HepG2 (cell line): ENCODE results near the gene METTL25. TPM values are rescaled to one million over a fixed set of nuclear protein-coding genes. Genes with fewer than 3 reads are reported as not detected.

ENCODE experiments used
- ATAC-seq: fragments of 200-7000 bp; cut with Tn5 transposase; 3 replicates; pipeline ENCODE4 v1.9.1; 2020; ENCODE audit warnings: mild to moderate bottlenecking, moderate library complexity
- BruUV-seq: library from RNA; stranded (reverse); fragments of 400-500 nt; replicated peaks from 2 replicates; lab custom pipeline; 2021; lab: Mats Ljungman, UMichigan
- CTCF ChIA-PET: fragments of 300-600 bp; formaldehyde crosslinking; extraction: SDS; loops from one replicate; lab custom pipeline; 2021; ENCODE audit warnings: low total read pairs, inconsistent platforms, low intra/inter-chr PET ratio; lab: Yijun Ruan, JAX
- POLR2A ChIA-PET: fragments of 350-600 bp; sonication (Branson Sonifier 250); formaldehyde crosslinking; loops from one replicate; lab custom pipeline; 2020; ENCODE audit warnings: antibody characterized with exemption, inconsistent platforms; lab: Yijun Ruan, JAX
- DNase-seq: peaks from one replicate; pipeline ENCODE4 v3.0.0-alpha.2; 2015; ENCODE audit warnings: low spot score
- FAIRE-seq: peaks from 3 replicates; lab custom pipeline; 2011; peaks lifted over from hg19 to GRCh38; lab: Jason Lieb, UNC
- H2AFZ ChIP-seq: one replicate; pipeline ENCODE4 v1.6.1; 2011; ENCODE audit warnings: low read length, inconsistent platforms
- H3K27ac ChIP-seq: fragments of 300-600 bp; 3 replicates; pipeline ENCODE4 v1.8.0; 2011; ENCODE audit warnings: mixed run types, mild to moderate bottlenecking, mixed read lengths, low read length, inconsistent platforms; ENCODE audit not compliant: insufficient read depth; ENCODE audit errors: extremely low read length
- H3K27me3 ChIP-seq, 2 experiments: fragments of 200-600 bp in 1 of 2; 2 replicates in 1 of 2; 3 replicates in 1 of 2; pipeline versions ENCODE4 v1.6.0 to v1.8.0; 2011; ENCODE audit warnings: low read length in 2 of 2, mild to moderate bottlenecking in 2 of 2, moderate library complexity in 2 of 2, inconsistent platforms in 1 of 2; ENCODE audit not compliant: insufficient read depth in 2 of 2, control insufficient read depth in 1 of 2
- H3K36me3 ChIP-seq, 2 experiments: fragments of 200-600 bp in 1 of 2; replicated peaks in 1 of 2; 2 replicates in 1 of 2; 3 replicates in 1 of 2; pipeline versions ENCODE4 v1.5.1 to v1.8.0; 2011; ENCODE audit warnings: low read length in 2 of 2, inconsistent platforms in 1 of 2; ENCODE audit not compliant: insufficient read depth in 2 of 2, control insufficient read depth in 1 of 2
- H3K4me1 ChIP-seq: 2 replicates; pipeline ENCODE4 v1.5.1; 2012; ENCODE audit warnings: low read length, inconsistent platforms; ENCODE audit not compliant: insufficient read depth
- H3K4me2 ChIP-seq: 2 replicates; pipeline ENCODE4 v1.6.0; 2011; ENCODE audit warnings: low read depth, low read length, inconsistent platforms
- H3K4me3 ChIP-seq, 3 experiments: fragments of 200-600 bp in 1 of 3; sonication (generic), shearing (Covaris generic) in 1 of 3; replicated peaks in 1 of 3; 2 replicates each; pipeline ENCODE4 v1.5.1; 2011 to 2016; ENCODE audit warnings: low read length in 3 of 3, inconsistent platforms in 2 of 3, low read depth in 2 of 3, mild to moderate bottlenecking in 2 of 3, control low read depth in 1 of 3, mixed read lengths in 1 of 3; ENCODE audit not compliant: insufficient read depth in 1 of 3
- H3K79me2 ChIP-seq: one replicate; pipeline ENCODE4 v1.6.1; 2011; ENCODE audit warnings: low read length, inconsistent platforms; ENCODE audit not compliant: insufficient read depth
- H3K9ac ChIP-seq: 2 replicates; pipeline ENCODE4 v1.6.0; 2011; ENCODE audit warnings: mild to moderate bottlenecking, low read depth, low read length, inconsistent platforms; ENCODE audit not compliant: insufficient read depth
- H3K9me3 ChIP-seq: 2 replicates; pipeline ENCODE4 v1.5.1; 2012; ENCODE audit warnings: mild to moderate bottlenecking, low read length
- H4K20me1 ChIP-seq: 2 replicates; pipeline ENCODE4 v1.6.0; 2011; ENCODE audit warnings: inconsistent platforms, mild to moderate bottlenecking, low read length, moderate library complexity; ENCODE audit not compliant: insufficient read depth
- EHMT2 ChIP-seq: fragments of 200-600 bp; sonication (generic); IDR thresholded peaks from 2 replicates; pipeline ENCODE4 v1.7.0; 2017; ENCODE audit warnings: antibody characterized with exemption, low read depth, low read length, borderline replicate concordance
- HNF4G ChIP-seq, 2 experiments: sonication (generic) in 1 of 2; formaldehyde crosslinking in 1 of 2; IDR thresholded peaks; 2 replicates each; pipeline versions ENCODE4 v1.4.0 to v1.6.1; 2011 to 2020; ENCODE audit warnings: borderline replicate concordance in 2 of 2, low read depth in 2 of 2, mild to moderate bottlenecking in 2 of 2, low read length in 1 of 2, missing genetic modification reagents in 1 of 2, moderate library complexity in 1 of 2
- HOXA5 ChIP-seq: sonication (generic); formaldehyde crosslinking; IDR thresholded peaks from 2 replicates; pipeline ENCODE4 v1.4.0; 2020; ENCODE audit warnings: missing genetic modification reagents
- JUN ChIP-seq: sonication (generic); formaldehyde crosslinking; IDR thresholded peaks from 2 replicates; pipeline ENCODE4 v1.4.0; 2020; ENCODE audit warnings: mild to moderate bottlenecking, missing genetic modification reagents
- MED1 ChIP-seq: sonication (generic); formaldehyde crosslinking; IDR thresholded peaks from 2 replicates; pipeline ENCODE4 v1.4.0; 2020; ENCODE audit warnings: missing genetic modification reagents
- NR1H2 ChIP-seq: sonication (generic); formaldehyde crosslinking; IDR thresholded peaks from 2 replicates; pipeline ENCODE4 v1.8.1; 2022; ENCODE audit warnings: low read depth, missing genetic modification reagents, borderline replicate concordance
- NRL ChIP-seq: sonication (generic); formaldehyde crosslinking; IDR thresholded peaks from 2 replicates; pipeline ENCODE4 v1.5.0; 2020; ENCODE audit warnings: missing genetic modification reagents, mild to moderate bottlenecking, moderate library complexity, borderline replicate concordance
- PITX1 ChIP-seq: sonication (generic); formaldehyde crosslinking; IDR thresholded peaks from 2 replicates; pipeline ENCODE4 v1.5.1; 2020; ENCODE audit warnings: mild to moderate bottlenecking, missing genetic modification reagents
- PTBP1 ChIP-seq: fragments of 200-400 bp; formaldehyde crosslinking; IDR thresholded peaks from 2 replicates; pipeline ENCODE4 v1.6.1; 2018; ENCODE audit warnings: low read length, low read depth; ENCODE audit not compliant: poor library complexity, severe bottlenecking
- REL ChIP-seq: sonication (generic); formaldehyde crosslinking; conservative IDR thresholded peaks from 2 replicates; pipeline ENCODE4 v1.8.0; 2022; ENCODE audit warnings: mild to moderate bottlenecking, missing genetic modification reagents, moderate library complexity
- SRY ChIP-seq: sonication (generic); formaldehyde crosslinking; IDR thresholded peaks from 2 replicates; pipeline ENCODE4 v1.8.0; 2022; ENCODE audit warnings: mild to moderate bottlenecking, missing genetic modification reagents
- TMF1 ChIP-seq: sonication (generic); formaldehyde crosslinking; IDR thresholded peaks from 2 replicates; pipeline ENCODE4 v1.8.1; 2022; ENCODE audit warnings: low read depth, missing genetic modification reagents
- U2AF2 ChIP-seq: fragments of 200-400 bp; formaldehyde crosslinking; IDR thresholded peaks from 2 replicates; pipeline ENCODE4 v1.6.1; 2017; ENCODE audit warnings: low read depth, mild to moderate bottlenecking, low read length
- ZNF367 ChIP-seq: sonication (generic); formaldehyde crosslinking; IDR thresholded peaks from 2 replicates; pipeline ENCODE4 v1.4.0; 2020; ENCODE audit warnings: missing genetic modification reagents, borderline replicate concordance
- ZNF839 ChIP-seq: sonication (generic); formaldehyde crosslinking; IDR thresholded peaks from 2 replicates; pipeline ENCODE4 v1.4.0; 2020; ENCODE audit warnings: missing genetic modification reagents, mild to moderate bottlenecking, borderline replicate concordance
- ZNF841 ChIP-seq: sonication (generic); formaldehyde crosslinking; IDR thresholded peaks from 2 replicates; pipeline ENCODE4 v1.8.1; 2023; ENCODE audit warnings: missing genetic modification reagents, borderline replicate concordance
- WGBS: methylation state at CpG from one replicate; pipeline ENCODE4 v1.1.6; 2017; ENCODE audit warnings: low lambda C conversion rate; 5-methylcytosine and 5-hydroxymethylcytosine counted together
- in situ Hi-C: cut with HindIII; loops from 2 replicates; pipeline ENCODE4 v1.10.0; 2017; ENCODE audit warnings: low pct_unique_long_range_greater_than_20kb; ENCODE audit not compliant: extremely low pct_ligation_motif_present
- intact Hi-C: fragments of 100-400 bp; cut with micrococcal nuclease; formaldehyde crosslinking; loops from one replicate; pipeline ENCODE4 v1.10.0; 2022; ENCODE audit not compliant: unreplicated experiment
- polyA plus RNA-seq, 8 experiments: library from polyadenylated mRNA; depleted of rRNA in 3 of 8; stranded (reverse) in 7 of 8; unstranded in 1 of 8; fragments of >200 nt; fragmentation: Illumina TruSeq in 4 of 8; extraction: Trizol in 4 of 8; gene quantifications; 2 replicates each; pipeline versions ENCODE4 v1.2.1 to v1.2.3, GENCODE V29; 2011 to 2016; ENCODE audit warnings: low read depth in 4 of 8, missing spikeins in 1 of 8, mixed read lengths in 1 of 8; ENCODE audit not compliant: insufficient read depth in 1 of 8
- total RNA-seq, 5 experiments: library from RNA; depleted of rRNA; stranded (reverse); fragments of >200 nt; fragmentation: Illumina TruSeq; extraction: Trizol; gene quantifications; 2 replicates each; pipeline ENCODE4 v1.2.3, GENCODE V29; 2016; ENCODE audit warnings: low read depth in 1 of 5
- TF ChIP-seq, protein P1 (sequence below): sonication (generic); formaldehyde crosslinking; IDR thresholded peaks from 2 replicates; pipeline ENCODE4 v1.4.0; 2020; ENCODE audit warnings: mild to moderate bottlenecking, missing genetic modification reagents
- TF ChIP-seq, protein P2 (sequence below): sonication (generic); formaldehyde crosslinking; IDR thresholded peaks from 2 replicates; pipeline ENCODE4 v1.8.1; 2023; ENCODE audit warnings: mild to moderate bottlenecking, missing genetic modification reagents, borderline replicate concordance
- TF ChIP-seq, protein P3 (sequence below): sonication (generic); formaldehyde crosslinking; IDR thresholded peaks from 2 replicates; pipeline ENCODE4 v1.4.0; 2020; ENCODE audit warnings: missing genetic modification reagents; ENCODE audit errors: not compliant biosample characterization

Gene METTL25
- total and polyA plus RNA-seq, 2 of the 13 experiments (the other 11 are each of a cell fraction or from before 2014, with no cell fraction given): 2.2 to 7.8 TPM

DNA sequence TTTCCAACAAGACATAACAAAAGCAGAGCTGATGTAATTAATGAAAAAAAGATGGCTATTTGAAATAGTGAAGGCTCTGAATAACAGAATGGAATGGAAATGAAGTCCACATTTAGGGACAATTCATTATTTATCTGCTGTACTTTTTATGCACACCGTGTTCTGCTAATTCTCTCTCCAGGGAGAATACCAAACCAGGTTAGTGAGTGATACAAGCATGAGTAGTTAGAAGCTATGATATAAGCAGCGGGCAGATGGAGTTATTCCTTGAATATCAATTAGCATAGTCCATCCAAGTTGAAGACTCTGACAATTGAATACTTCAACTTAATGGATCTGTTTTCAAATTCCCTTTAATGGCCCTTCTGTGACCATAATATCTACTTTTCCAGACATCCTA is 166.3 kb downstream of the METTL25 start:
- ATAC-seq: peak; percentile 36; the same call in 1 of the 3 replicates
- Histone ChIP-seq H3K27me3 (no peaks in the 10 kb centered on the region), H3K9ac (no peak overlapping the region), H3K4me3 (peak overlapping the region in 2 of 3 experiments; percentile 27 to 32; a peak in 3 of 6 replicates), H3K9me3 (no peaks in the 10 kb centered on the region), H3K79me2 (no peaks in the 10 kb centered on the region), H3K36me3 (no peaks in the 10 kb centered on the region), H4K20me1 (no peaks in the 10 kb centered on the region), H3K27ac (no peak overlapping the region), H3K4me1 (peaks cover 8% of the 10 kb centered on the region; the same call in 1 of the 2 replicates), H3K4me2 (peak overlapping the region; percentile 52), H2AFZ (peak overlapping the region; percentile 37)
- no peak for FAIRE-seq
- WGBS: 11% methylated on average over 2 of the region's 2 CpGs
- DNase-seq: no peak
- in situ Hi-C loops: loop anchor here (25.0 kb wide), 1 partner anchor 1988 kb away; no protein-coding TSS in a partner anchor
- ChIA-PET POLR2A (no interaction called here), CTCF (no interaction called here)
- no TSS peak for BruUV-seq
- intact Hi-C loops: loop anchor here (1.0 to 5.0 kb wide), 3 partner anchors 104 to 1298 kb away; no protein-coding TSS in a partner anchor
- TF ChIP-seq, protein P1, sequence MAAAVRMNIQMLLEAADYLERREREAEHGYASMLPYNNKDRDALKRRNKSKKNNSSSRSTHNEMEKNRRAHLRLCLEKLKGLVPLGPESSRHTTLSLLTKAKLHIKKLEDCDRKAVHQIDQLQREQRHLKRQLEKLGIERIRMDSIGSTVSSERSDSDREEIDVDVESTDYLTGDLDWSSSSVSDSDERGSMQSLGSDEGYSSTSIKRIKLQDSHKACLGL (CRISPR knock-in tag): no peak
- TF ChIP-seq SRY (no peak), NRL (no peak), HOXA5 (no peak), EHMT2 (no peak), MED1 (no peak), U2AF2 (no peak)

DNA sequence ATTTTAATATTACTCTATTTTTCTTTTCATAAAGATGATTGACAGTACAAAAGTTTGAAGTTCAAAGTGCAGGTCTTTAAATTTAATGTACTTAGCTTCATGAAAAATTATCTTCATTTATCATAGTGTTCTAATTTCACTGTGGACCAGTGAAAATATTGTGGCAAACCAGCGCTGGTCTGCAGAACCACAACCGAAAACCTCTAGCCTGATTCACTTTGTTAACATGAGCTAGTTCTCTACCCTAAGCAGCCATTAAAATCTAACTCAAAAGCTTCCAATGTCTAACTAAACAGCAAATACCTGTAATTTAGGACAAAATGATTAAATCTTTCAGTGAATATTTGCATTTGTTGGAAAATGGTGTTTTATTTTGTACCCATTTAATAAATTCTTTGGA is 167.3 kb downstream of the METTL25 start:
- Histone ChIP-seq H3K4me1 (peaks cover 8% of the 10 kb centered on the region; the same call in 1 of the 2 replicates), H3K27me3 (no peaks in the 10 kb centered on the region), H3K4me2 (no peak overlapping the region), H3K4me3 (no peak overlapping the region), H3K9me3 (no peaks in the 10 kb centered on the region), H3K9ac (no peak overlapping the region), H2AFZ (no peak overlapping the region), H4K20me1 (no peaks in the 10 kb centered on the region), H3K27ac (no peak overlapping the region), H3K36me3 (no peaks in the 10 kb centered on the region), H3K79me2 (no peaks in the 10 kb centered on the region)
- POLR2A ChIA-PET: no interaction called here
- intact Hi-C loops (loop anchor here (1.0 to 5.0 kb wide), 3 partner anchors 103 to 1297 kb away; no protein-coding TSS in a partner anchor), in situ Hi-C loops (loop anchor here (25.0 kb wide), 1 partner anchor 1987 kb away; no protein-coding TSS in a partner anchor)
- BruUV-seq: no TSS peak
- FAIRE-seq (no peak), DNase-seq (no peak), ATAC-seq (no peak)
- WGBS: 92% methylated on average over 2 of the region's 2 CpGs
- CTCF ChIA-PET: no interaction called here
- no peak for TF ChIP-seq HNF4G (IDR thresholded peaks at IDR 0.05; ENCODE audit: borderline replicate concordance, low read depth, low read length)
- TF ChIP-seq HNF4G (CRISPR knock-in tag; IDR thresholded peaks at IDR 0.05; ENCODE audit: borderline replicate concordance, low read depth): no peak
- TF ChIP-seq TMF1 (CRISPR knock-in tag): no peak
- no peak for TF ChIP-seq ZNF841 (CRISPR knock-in tag)
- no peak for TF ChIP-seq ZNF839 (CRISPR knock-in tag)
- no peak for TF ChIP-seq PITX1 (CRISPR knock-in tag)
- TF ChIP-seq PTBP1: no peak
- TF ChIP-seq, protein P2, sequence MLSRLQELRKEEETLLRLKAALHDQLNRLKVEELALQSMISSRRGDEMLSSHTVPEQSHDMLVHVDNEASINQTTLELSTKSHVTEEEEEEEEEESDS (CRISPR knock-in tag): no peak
- no peak for TF ChIP-seq NR1H2 (CRISPR knock-in tag)
- no peak for TF ChIP-seq JUN (CRISPR knock-in tag)
- TF ChIP-seq, protein P3, sequence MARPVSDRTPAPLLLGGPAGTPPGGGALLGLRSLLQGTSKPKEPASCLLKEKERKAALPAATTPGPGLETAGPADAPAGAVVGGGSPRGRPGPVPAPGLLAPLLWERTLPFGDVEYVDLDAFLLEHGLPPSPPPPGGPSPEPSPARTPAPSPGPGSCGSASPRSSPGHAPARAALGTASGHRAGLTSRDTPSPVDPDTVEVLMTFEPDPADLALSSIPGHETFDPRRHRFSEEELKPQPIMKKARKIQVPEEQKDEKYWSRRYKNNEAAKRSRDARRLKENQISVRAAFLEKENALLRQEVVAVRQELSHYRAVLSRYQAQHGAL (CRISPR knock-in tag): no peak
- TF ChIP-seq ZNF367: no peak
- no peak for TF ChIP-seq REL (CRISPR knock-in tag)
